WTC11 (cell line): Measurements from ENCODE around the gene CERS3. TPM values are rescaled to one million over a fixed set of nuclear protein-coding genes. Genes with fewer than 3 reads are reported as not detected.

Experiments
- ATAC-seq: fragments of 200-7000 bp; cut with Tn5 transposase; 2 replicates; pipeline ENCODE4 v1.10.0; 2021; ENCODE audit warnings: mild to moderate bottlenecking, moderate library complexity
- CTCF ChIA-PET: fragments of 300-600 bp; sonication (Branson Sonifier 250); formaldehyde crosslinking; loops from one replicate; lab custom pipeline; 2021; ENCODE audit warnings: antibody characterized with exemption; lab: Charles Lee
- POLR2A ChIA-PET: fragments of 350-600 bp; sonication (Branson Sonifier 250); formaldehyde crosslinking; loops from one replicate; lab custom pipeline; 2021; ENCODE audit warnings: antibody characterized with exemption; lab: Charles Lee
- DNase-seq: peaks from one replicate; pipeline ENCODE4 v3.0.0; 2021; ENCODE audit warnings: low spot score
- H3K27ac Mint-ChIP-seq: 2 replicates; pipeline ENCODE4 v1.8.0; 2021; ENCODE audit warnings: mixed read lengths
- H3K27me3 Mint-ChIP-seq: 2 replicates; pipeline ENCODE4 v1.8.0; 2021; ENCODE audit warnings: low read depth, mild to moderate bottlenecking, moderate library complexity, mixed read lengths
- H3K36me3 Mint-ChIP-seq: 2 replicates; pipeline ENCODE4 v1.8.0; 2021; ENCODE audit warnings: mixed read lengths
- H3K4me1 Mint-ChIP-seq: 2 replicates; pipeline ENCODE4 v1.8.0; 2022; ENCODE audit warnings: mixed read lengths
- H3K4me3 Mint-ChIP-seq: 2 replicates; pipeline ENCODE4 v1.8.0; 2021; ENCODE audit warnings: mild to moderate bottlenecking, moderate library complexity, mixed read lengths
- H3K9me3 Mint-ChIP-seq: 2 replicates; pipeline ENCODE4 v1.8.0; 2021; ENCODE audit warnings: mixed read lengths
- ARID4B ChIP-seq: sonication (generic); formaldehyde crosslinking; IDR thresholded peaks from 2 replicates; pipeline ENCODE4 v1.8.0; 2023; ENCODE audit warnings: missing genetic modification reagents, mild to moderate bottlenecking, borderline replicate concordance
- ATF1 ChIP-seq: sonication (generic); formaldehyde crosslinking; IDR thresholded peaks from 2 replicates; pipeline ENCODE4 v1.8.1; 2023; ENCODE audit warnings: mild to moderate bottlenecking, moderate library complexity, missing genetic modification reagents
- CREM ChIP-seq: sonication (generic); formaldehyde crosslinking; IDR thresholded peaks from 2 replicates; pipeline ENCODE4 v1.8.1; 2022; ENCODE audit warnings: mild to moderate bottlenecking, missing genetic modification reagents, moderate library complexity
- IRF2 ChIP-seq: sonication (generic); formaldehyde crosslinking; IDR thresholded peaks from 2 replicates; pipeline ENCODE4 v1.8.0; 2022; ENCODE audit warnings: low read depth, missing genetic modification reagents, borderline replicate concordance
- PREB ChIP-seq: sonication (generic); formaldehyde crosslinking; IDR thresholded peaks from 2 replicates; pipeline ENCODE4 v1.8.1; 2022; ENCODE audit warnings: mild to moderate bottlenecking, missing genetic modification reagents, moderate library complexity, borderline replicate concordance
- PRRX2 ChIP-seq: fragments of 250-450 bp; sonication (Bioruptor Pico); IDR thresholded peaks from 2 replicates; pipeline ENCODE4 v1.8.0; 2021; ENCODE audit warnings: mild to moderate bottlenecking
- SMAD4 ChIP-seq: sonication (generic); formaldehyde crosslinking; IDR thresholded peaks from 2 replicates; pipeline ENCODE4 v1.8.0; 2022; ENCODE audit warnings: mild to moderate bottlenecking, missing genetic modification reagents
- ZBTB21 ChIP-seq: sonication (generic); formaldehyde crosslinking; IDR thresholded peaks from 2 replicates; pipeline ENCODE4 v1.8.1; 2023; ENCODE audit warnings: mild to moderate bottlenecking, missing genetic modification reagents, borderline replicate concordance
- ZNF219 ChIP-seq: sonication (generic); formaldehyde crosslinking; IDR thresholded peaks from 2 replicates; pipeline ENCODE4 v1.8.0; 2023; ENCODE audit warnings: missing genetic modification reagents, mild to moderate bottlenecking, borderline replicate concordance
- ZNF232 ChIP-seq: sonication (generic); formaldehyde crosslinking; IDR thresholded peaks from 2 replicates; pipeline ENCODE4 v1.8.0; 2022; ENCODE audit warnings: mild to moderate bottlenecking, missing genetic modification reagents
- ZNF671 ChIP-seq: fragments of 250-450 bp; sonication (Bioruptor Pico); IDR thresholded peaks from 2 replicates; pipeline ENCODE4 v1.8.0; 2021; ENCODE audit warnings: mild to moderate bottlenecking
- total RNA-seq: library from RNA; stranded (reverse); gene quantifications from 3 replicates; pipeline ENCODE4 v1.2.3, GENCODE V29; 2021
- TF ChIP-seq, protein P1 (sequence below): sonication (generic); formaldehyde crosslinking; IDR thresholded peaks from 2 replicates; pipeline ENCODE4 v1.8.1; 2022; ENCODE audit warnings: mild to moderate bottlenecking, moderate library complexity, missing genetic modification reagents
- TF ChIP-seq, protein P2 (sequence below): sonication (generic); formaldehyde crosslinking; IDR thresholded peaks from 2 replicates; pipeline ENCODE4 v1.8.1; 2023; ENCODE audit warnings: mild to moderate bottlenecking, moderate library complexity, missing genetic modification reagents
- TF ChIP-seq, protein P3 (sequence below): sonication (generic); formaldehyde crosslinking; IDR thresholded peaks from 2 replicates; pipeline ENCODE4 v1.8.0; 2022; ENCODE audit warnings: missing genetic modification reagents
- TF ChIP-seq, protein P4 (sequence below): fragments of 200-600 bp; IDR thresholded peaks from 2 replicates; pipeline ENCODE4 v1.8.0; 2022; ENCODE audit warnings: antibody characterized with exemption
- TF ChIP-seq, protein P5 (sequence below): fragments of 250-450 bp; sonication (Bioruptor Pico); IDR thresholded peaks from 2 replicates; pipeline ENCODE4 v2.1.2; 2022; ENCODE audit warnings: mild to moderate bottlenecking, moderate library complexity
- TF ChIP-seq, protein P6 (sequence below): sonication (generic); formaldehyde crosslinking; IDR thresholded peaks from 2 replicates; pipeline ENCODE4 v1.8.1; 2023; ENCODE audit warnings: mild to moderate bottlenecking, missing genetic modification reagents
- TF ChIP-seq, protein P7 (sequence below): sonication (generic); formaldehyde crosslinking; IDR thresholded peaks from 2 replicates; pipeline ENCODE4 v1.8.0; 2022; ENCODE audit warnings: mild to moderate bottlenecking, missing genetic modification reagents

The CERS3 gene
- total RNA-seq, 1 experiment from 2014 or later = 0.74 TPM

DNA sequence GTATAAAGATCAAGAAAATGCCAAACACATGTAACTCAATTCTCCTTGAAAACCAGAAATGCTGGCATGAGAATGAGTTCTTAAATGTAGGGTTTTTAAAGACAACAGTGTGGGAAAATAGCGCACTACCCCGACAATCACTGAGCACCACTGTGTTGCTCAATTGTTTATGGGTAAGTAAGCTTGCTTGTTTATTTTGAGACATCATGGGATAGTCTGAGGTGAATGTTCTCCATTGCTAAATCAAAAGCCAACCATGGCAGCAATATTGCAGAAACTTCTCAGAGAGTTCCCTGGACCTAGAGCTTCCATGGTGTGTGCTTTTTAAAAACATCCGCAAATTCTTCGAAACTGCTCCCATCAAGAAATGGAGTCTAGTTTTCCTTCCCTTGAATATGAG is 62.7 kb downstream of the CERS3 start:
- peaks cover 9% of the 10 kb centered on the region for H3K9me3 Mint-ChIP-seq
- CTCF ChIA-PET = no interaction called here
- peaks cover 20% of the 10 kb centered on the region for H3K4me1 Mint-ChIP-seq
- POLR2A ChIA-PET = no interaction called here
- TF ChIP-seq PREB (CRISPR knock-in tag) = no peak
- no peak for TF ChIP-seq IRF2 (CRISPR knock-in tag)
- TF ChIP-seq CREM = no peak
- TF ChIP-seq, protein P1, sequence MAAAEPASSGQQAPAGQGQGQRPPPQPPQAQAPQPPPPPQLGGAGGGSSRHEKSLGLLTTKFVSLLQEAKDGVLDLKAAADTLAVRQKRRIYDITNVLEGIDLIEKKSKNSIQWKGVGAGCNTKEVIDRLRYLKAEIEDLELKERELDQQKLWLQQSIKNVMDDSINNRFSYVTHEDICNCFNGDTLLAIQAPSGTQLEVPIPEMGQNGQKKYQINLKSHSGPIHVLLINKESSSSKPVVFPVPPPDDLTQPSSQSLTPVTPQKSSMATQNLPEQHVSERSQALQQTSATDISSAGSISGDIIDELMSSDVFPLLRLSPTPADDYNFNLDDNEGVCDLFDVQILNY (CRISPR knock-in tag) = no peak
- TF ChIP-seq, protein P2, sequence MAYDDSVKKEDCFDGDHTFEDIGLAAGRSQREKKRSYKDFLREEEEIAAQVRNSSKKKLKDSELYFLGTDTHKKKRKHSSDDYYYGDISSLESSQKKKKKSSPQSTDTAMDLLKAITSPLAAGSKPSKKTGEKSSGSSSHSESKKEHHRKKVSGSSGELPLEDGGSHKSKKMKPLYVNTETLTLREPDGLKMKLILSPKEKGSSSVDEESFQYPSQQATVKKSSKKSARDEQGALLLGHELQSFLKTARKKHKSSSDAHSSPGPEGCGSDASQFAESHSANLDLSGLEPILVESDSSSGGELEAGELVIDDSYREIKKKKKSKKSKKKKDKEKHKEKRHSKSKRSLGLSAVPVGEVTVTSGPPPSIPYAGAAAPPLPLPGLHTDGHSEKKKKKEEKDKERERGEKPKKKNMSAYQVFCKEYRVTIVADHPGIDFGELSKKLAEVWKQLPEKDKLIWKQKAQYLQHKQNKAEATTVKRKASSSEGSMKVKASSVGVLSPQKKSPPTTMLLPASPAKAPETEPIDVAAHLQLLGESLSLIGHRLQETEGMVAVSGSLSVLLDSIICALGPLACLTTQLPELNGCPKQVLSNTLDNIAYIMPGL = no peak
- TF ChIP-seq, protein P3, sequence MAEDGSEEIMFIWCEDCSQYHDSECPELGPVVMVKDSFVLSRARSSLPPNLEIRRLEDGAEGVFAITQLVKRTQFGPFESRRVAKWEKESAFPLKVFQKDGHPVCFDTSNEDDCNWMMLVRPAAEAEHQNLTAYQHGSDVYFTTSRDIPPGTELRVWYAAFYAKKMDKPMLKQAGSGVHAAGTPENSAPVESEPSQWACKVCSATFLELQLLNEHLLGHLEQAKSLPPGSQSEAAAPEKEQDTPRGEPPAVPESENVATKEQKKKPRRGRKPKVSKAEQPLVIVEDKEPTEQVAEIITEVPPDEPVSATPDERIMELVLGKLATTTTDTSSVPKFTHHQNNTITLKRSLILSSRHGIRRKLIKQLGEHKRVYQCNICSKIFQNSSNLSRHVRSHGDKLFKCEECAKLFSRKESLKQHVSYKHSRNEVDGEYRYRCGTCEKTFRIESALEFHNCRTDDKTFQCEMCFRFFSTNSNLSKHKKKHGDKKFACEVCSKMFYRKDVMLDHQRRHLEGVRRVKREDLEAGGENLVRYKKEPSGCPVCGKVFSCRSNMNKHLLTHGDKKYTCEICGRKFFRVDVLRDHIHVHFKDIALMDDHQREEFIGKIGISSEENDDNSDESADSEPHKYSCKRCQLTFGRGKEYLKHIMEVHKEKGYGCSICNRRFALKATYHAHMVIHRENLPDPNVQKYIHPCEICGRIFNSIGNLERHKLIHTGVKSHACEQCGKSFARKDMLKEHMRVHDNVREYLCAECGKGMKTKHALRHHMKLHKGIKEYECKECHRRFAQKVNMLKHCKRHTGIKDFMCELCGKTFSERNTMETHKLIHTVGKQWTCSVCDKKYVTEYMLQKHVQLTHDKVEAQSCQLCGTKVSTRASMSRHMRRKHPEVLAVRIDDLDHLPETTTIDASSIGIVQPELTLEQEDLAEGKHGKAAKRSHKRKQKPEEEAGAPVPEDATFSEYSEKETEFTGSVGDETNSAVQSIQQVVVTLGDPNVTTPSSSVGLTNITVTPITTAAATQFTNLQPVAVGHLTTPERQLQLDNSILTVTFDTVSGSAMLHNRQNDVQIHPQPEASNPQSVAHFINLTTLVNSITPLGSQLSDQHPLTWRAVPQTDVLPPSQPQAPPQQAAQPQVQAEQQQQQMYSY = no peak
- TF ChIP-seq, protein P4, sequence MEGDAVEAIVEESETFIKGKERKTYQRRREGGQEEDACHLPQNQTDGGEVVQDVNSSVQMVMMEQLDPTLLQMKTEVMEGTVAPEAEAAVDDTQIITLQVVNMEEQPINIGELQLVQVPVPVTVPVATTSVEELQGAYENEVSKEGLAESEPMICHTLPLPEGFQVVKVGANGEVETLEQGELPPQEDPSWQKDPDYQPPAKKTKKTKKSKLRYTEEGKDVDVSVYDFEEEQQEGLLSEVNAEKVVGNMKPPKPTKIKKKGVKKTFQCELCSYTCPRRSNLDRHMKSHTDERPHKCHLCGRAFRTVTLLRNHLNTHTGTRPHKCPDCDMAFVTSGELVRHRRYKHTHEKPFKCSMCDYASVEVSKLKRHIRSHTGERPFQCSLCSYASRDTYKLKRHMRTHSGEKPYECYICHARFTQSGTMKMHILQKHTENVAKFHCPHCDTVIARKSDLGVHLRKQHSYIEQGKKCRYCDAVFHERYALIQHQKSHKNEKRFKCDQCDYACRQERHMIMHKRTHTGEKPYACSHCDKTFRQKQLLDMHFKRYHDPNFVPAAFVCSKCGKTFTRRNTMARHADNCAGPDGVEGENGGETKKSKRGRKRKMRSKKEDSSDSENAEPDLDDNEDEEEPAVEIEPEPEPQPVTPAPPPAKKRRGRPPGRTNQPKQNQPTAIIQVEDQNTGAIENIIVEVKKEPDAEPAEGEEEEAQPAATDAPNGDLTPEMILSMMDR = no peak
- TF ChIP-seq ATF1 (CRISPR knock-in tag) = no peak
- no peak for TF ChIP-seq ZNF671 (CRISPR knock-in tag)
- no peak for TF ChIP-seq ZNF232
- no peak for TF ChIP-seq ZBTB21 (CRISPR knock-in tag)
- no peaks in the 10 kb centered on the region for H3K36me3 Mint-ChIP-seq
- no peak overlapping the region for H3K27ac Mint-ChIP-seq
- H3K27me3 Mint-ChIP-seq = no peaks in the 10 kb centered on the region
- no peak overlapping the region for H3K4me3 Mint-ChIP-seq
- DNase-seq (no peak), ATAC-seq (no peak)

DNA sequence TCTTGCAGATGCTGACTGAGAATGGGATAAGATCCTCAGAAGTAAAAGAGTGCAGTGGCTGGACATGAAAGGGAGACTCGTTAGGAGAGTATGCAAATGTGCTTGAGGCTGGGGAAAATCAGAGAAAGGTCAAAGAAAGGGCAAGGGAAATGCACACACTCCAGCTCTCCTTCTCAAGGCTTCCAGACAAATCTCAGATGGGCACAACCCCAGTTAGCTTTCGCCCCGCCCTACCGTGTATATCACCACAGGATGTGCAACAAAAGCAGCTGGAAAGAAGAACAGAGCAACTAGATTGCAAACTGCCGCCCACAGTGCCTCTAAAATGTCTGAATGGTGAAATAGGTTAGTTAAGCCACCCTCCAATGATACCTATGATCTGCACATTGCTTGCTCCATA is 63.9 kb downstream of the CERS3 start:
- Mint-ChIP-seq H3K4me3 (no peak overlapping the region), H3K4me1 (peaks cover 28% of the 10 kb centered on the region), H3K36me3 (no peaks in the 10 kb centered on the region), H3K9me3 (peaks cover 18% of the 10 kb centered on the region), H3K27me3 (no peaks in the 10 kb centered on the region), H3K27ac (no peak overlapping the region)
- ChIA-PET CTCF (no interaction called here), POLR2A (no interaction called here)
- no peak for ATAC-seq
- DNase-seq = no peak
- no peak for TF ChIP-seq ARID4B
- TF ChIP-seq, protein P5, sequence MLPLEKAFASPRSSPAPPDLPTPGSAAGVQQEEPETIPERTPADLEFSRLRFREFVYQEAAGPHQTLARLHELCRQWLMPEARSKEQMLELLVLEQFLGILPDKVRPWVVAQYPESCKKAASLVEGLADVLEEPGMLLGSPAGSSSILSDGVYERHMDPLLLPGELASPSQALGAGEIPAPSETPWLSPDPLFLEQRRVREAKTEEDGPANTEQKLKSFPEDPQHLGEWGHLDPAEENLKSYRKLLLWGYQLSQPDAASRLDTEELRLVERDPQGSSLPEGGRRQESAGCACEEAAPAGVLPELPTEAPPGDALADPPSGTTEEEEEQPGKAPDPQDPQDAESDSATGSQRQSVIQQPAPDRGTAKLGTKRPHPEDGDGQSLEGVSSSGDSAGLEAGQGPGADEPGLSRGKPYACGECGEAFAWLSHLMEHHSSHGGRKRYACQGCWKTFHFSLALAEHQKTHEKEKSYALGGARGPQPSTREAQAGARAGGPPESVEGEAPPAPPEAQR (CRISPR knock-in tag) = no peak
- no peak for TF ChIP-seq PRRX2
- no peak for TF ChIP-seq SMAD4 (CRISPR knock-in tag)
- no peak for TF ChIP-seq ZNF219 (CRISPR knock-in tag)
- TF ChIP-seq, protein P6, sequence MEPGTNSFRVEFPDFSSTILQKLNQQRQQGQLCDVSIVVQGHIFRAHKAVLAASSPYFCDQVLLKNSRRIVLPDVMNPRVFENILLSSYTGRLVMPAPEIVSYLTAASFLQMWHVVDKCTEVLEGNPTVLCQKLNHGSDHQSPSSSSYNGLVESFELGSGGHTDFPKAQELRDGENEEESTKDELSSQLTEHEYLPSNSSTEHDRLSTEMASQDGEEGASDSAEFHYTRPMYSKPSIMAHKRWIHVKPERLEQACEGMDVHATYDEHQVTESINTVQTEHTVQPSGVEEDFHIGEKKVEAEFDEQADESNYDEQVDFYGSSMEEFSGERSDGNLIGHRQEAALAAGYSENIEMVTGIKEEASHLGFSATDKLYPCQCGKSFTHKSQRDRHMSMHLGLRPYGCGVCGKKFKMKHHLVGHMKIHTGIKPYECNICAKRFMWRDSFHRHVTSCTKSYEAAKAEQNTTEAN = no peak
- TF ChIP-seq, protein P7, sequence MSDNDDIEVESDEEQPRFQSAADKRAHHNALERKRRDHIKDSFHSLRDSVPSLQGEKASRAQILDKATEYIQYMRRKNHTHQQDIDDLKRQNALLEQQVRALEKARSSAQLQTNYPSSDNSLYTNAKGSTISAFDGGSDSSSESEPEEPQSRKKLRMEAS (CRISPR knock-in tag) = no peak
- no peak for TF ChIP-seq ZNF232
